Suppressor macrophage treated with lipopolysaccharide for 1 hour (primary cell): Measurements from ENCODE around the gene BSPH1.
"Not testable (repeated sequence)": the region's sequence is repeated elsewhere in the genome, so short reads cannot be mapped to it uniquely, and the experiment has no call there.

ENCODE experiments used
- DNase-seq, 3 donors: peaks; one replicate each; pipeline ENCODE4 v3.0.0-alpha.2; 2020 to 2022

The BSPH1 gene, protein sequence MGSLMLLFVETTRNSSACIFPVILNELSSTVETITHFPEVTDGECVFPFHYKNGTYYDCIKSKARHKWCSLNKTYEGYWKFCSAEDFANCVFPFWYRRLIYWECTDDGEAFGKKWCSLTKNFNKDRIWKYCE

DNA sequence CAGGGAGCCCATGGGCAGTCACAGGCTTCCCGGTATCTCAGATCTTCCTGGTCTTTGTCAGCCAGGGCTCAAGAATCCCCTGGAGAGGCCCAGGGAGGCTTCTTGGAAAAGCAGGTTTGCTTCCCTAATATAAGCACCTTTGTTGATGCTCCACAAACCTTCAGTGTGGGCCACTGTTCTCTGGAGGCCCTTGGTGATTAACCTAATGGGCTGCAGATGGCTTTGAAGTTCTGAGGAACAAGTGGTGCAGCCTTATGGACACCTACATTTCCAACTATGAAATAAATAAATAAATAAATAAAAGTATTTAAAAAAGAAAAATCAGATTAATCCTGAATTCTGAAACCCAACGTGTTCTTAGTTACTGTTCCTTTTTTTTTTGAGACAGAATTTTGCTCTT, at the start of gene BSPH1:
Gene BSPH1 (minus strand): TSS at position 101 of the 400 bp plus-strand sequence. CDS start 89 bp downstream, at position 12.
- no peak for DNase-seq

DNA sequence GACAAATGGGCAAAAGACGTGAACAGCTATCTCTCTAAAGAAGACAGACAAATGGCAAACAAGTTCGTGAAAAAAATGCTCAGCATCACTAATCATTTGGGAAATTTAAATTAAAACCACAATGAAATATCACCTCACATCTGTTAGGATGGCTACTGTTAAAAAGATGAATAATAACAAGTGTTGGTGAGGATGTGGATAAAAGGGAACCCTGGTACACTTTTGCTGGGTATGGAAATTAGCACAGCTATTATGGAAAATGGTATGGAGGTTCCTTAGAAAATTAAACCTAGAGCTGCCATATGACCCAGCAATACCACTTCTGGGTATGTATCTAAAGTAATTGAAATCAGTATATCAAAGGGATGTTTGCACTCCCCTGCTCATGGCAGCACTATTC, 44.8 kb upstream of the BSPH1 start:
- DNase-seq: no peak

DNA sequence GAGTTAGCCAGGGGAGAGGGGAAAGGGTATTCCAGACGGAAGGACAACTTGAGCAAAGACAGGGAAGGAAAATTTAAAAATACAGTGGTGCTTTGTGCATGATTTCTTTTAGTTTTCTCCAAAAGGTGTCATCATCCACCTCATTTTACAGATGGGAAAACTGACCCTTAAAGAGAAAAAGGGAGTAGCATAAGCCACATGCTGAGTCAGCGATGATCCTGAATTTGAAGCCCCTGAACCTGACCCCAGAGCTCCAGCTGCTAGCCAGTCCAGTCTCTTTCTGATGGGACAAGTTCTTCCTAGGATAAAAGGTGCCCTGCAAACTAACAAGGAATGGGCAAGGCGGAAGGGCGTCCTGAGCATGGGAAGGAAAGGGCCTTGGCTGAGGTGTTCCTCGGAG, 41.6 kb upstream of the BSPH1 start:
- no peak for DNase-seq

DNA sequence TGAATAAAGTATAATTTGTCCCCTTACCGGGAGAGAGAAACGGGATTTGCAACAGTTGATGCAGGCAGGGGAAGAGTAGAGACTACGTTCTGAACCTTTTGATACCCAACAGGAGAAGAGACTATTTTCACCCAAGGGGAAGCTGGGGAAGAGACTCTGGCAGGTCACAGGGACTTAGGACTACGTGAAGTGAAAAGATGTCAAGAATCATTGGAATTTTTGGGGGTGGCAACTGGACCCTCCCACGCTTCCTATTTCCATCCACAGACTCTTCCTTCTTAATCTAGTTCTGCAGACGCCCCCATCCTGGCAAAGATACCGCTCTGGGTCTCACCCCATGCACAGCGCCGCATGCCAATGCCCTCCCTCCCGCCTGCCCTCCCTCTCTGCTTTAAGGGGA, 38.1 kb upstream of the BSPH1 start:
- no peak for DNase-seq

- DNase-seq: no peak
Observed at GRCh38 chr19:48029431-48029830, 37.5 kb upstream of the BSPH1 start.

DNA sequence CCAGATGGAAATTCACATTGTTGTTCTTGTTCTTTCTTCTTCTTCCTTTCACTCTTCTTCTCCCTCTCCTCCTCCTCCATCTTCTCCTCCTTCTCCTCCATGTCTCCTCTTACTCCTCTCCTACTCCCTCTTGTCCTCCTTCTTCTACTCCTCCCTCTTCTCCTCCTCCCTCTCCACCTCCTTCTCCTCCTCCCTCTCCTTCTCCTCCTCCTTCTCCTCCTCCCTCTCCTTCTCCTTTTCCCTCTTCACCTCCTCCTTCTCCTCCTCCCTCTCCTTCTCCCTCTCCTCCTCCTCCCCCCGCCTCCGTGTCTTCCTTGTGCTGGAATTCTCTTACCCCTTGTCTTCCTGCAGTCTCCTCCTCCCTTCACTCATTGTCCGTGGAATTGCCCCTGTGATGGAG, 33.5 kb upstream of the BSPH1 start:
- no peak for DNase-seq

- DNase-seq: no peak
Observed at GRCh38 chr19:48023518-48023917, 31.5 kb upstream of the BSPH1 start.

GRCh38 chr19:48023011-48023410, 31.0 kb upstream of the BSPH1 start:
- DNase-seq: no peak

- DNase-seq: peak; percentile 46 to 71 (median 68)
Observed at GRCh38 chr19:48020686-48021085, 28.7 kb upstream of the BSPH1 start.

DNA sequence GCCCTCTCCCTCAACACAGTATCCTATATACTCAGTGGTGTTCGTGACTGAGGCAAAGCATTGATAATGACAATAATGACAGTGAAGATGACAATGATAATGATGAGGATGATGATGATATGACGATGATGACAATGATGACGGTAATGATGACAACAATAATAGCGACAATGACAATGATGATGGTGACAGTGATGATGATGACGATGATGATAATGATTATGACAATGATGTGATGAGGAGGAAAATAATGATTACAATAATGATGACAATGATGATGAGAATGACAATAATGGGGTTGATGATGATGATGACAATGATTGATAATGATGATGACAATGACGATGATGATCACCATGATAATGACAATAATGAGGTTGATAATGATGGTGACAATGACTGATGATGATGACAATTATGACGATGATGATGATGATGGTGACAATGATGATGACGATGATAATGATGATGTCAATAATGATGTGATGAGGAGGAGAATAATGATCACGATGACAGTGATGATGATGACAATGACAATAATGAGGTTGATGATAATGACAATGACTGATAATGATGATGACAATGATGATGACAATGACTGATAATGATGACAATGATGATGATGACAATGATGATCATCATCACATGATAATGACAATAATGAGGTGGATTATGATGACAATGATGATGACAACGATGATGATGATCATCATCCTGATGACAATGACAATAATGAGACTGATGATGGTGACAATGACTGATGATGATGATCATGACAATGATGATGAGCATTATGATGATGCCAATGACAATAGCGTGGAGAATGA, 19.2 kb upstream of the BSPH1 start:
- peak in 2 of 3 donors; percentile 3 to 21 for DNase-seq

DNA sequence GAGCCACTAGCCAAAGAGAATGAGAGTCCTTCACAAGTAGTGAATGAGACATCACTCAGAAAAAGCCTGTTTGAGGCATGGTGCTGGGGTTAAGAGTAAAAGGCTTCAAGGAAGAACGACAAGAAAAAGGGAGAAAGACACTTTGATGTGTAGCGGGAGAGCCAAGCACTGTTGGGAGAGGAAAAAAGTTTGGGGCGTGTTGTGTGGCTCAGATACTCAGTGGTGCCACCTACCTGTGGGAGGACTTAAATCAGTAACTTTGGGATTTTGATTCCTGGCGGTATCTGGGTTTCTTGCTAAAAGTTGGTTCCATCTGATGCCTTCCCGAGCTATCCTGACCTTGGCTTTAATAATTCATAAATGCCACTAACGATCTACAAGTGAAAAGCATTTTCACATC, 14.8 kb upstream of the BSPH1 start:
- peak in 2 of 3 donors; percentile 5 to 6 for DNase-seq

DNA sequence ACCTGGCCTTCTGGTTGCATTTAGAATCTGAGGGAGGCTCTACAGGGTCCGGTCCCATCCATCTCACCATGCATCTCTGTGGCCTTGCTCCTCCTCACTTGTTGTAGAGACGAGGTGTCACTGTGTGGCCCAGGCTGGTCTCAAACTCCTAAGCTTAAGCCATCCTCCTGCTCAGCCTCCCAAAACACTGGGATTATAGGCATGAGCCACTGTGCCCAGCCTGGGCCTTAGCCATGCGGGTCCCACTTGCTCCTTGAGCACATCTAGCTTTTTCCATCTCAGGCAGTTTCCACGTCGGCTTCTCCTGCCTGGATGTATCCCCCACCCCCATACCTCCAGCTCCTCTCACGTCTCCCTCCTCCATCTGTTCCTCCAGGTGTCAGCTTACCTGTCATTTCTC, 12.3 kb upstream of the BSPH1 start:
- no peak for DNase-seq

- no peak for DNase-seq
Observed at GRCh38 chr19:48000846-48001245, 8.9 kb upstream of the BSPH1 start.

DNA sequence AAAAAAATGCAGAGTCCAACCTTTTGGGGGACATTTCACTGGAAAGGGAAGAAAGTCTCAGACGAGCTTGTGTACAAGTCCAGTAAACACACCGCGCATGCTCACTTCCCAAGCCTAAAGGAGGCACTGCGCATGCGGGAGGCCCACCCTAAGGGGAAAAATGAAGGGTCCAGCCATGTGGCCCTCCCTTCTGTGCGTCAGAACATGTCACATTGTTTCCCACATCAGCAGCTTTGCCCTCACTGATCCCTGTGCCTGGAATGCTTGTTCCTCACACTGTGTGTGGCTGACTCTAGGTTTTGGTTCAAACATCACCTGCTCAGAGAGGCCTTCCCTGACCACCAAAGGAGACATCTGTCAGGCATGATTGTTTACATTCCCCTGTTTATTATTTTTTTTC, 6.8 kb upstream of the BSPH1 start:
- no peak for DNase-seq

GRCh38 chr19:47996230-47996727, 4.3 kb upstream of the BSPH1 start:
- no peak for DNase-seq

GRCh38 chr19:47994209-47994802, 2.3 kb upstream of the BSPH1 start, which contains the start of gene ELSPBP1:
ELSPBP1 (plus strand) TSS chr19:47994632; CDS start chr19:48008668, 14,036 bp downstream.
- DNase-seq: no peak

DNA sequence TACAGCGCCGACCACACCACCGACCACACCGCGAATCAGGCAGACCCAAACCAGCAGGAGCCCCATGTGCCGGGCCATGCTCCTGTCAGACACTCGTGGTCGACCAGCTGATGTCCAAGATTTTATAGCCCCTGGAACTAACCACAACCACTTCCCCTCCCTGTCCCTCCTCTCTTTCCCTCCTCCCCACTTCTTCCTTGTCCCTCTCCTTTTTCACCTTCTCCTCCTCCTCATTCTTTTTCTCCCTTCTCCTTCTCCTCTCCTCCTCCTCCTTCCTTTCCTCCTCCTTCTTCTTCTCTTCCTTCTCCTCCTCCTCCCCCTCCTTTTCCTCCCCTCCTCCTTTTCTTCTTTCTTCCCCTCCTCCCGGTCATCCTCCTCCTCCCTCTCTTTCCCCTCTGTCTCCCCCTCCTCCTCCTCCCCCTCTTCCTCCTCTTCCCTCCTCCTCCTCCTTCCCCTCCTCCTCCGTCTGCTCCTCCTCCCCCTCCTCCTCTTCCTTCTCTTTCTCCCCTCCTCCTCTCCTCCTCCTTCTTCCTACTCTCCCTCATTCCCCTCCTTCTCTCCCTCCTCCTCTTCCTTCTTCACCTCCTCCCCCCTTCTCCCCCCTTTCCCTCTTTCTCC, 670 bp downstream of the BSPH1 start:
- no peak for DNase-seq

DNA sequence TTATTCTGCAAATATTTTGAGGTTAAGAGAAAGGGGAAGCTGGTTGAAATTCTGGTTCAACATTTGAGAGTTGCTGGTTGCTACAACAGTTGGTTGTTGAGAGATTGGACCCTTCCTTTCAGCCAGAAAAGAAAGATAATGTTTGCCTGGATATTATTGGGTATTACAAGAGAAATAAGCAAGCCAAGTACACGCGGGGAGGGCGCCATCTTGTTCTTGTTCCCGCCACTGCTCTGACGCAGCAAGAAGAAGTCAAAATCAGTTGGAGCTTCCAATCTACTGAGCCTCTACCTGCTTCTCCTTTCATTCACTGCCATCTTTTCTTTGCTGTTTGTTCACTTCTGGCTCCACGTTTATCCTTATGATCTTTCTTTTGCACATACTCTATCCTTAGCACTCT, 18.4 kb downstream of the BSPH1 start:
- no peak for DNase-seq

GRCh38 chr19:47955936-47956335, 36.0 kb downstream of the BSPH1 start:
- not testable (repeated sequence) for DNase-seq

DNA sequence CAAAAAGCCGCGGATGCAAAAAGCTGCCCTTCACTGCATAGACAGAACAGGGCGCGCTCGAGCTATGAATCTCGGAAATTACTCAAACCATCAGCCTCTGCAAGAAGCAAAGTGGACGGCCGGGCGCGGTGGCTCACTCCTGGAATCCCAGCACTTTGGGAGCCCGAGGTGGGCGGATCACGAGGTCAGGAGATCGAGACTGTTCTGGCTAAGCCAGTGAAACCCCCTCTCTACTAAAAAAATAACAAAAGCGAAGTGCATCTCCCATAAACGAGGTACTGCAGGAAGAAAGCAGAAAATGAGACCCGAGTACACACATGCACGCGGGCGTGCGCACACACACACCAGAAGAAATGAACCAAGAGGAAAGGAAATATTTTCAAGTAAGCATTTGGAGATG, 39.8 kb downstream of the BSPH1 start:
- not testable (repeated sequence) for DNase-seq

DNA sequence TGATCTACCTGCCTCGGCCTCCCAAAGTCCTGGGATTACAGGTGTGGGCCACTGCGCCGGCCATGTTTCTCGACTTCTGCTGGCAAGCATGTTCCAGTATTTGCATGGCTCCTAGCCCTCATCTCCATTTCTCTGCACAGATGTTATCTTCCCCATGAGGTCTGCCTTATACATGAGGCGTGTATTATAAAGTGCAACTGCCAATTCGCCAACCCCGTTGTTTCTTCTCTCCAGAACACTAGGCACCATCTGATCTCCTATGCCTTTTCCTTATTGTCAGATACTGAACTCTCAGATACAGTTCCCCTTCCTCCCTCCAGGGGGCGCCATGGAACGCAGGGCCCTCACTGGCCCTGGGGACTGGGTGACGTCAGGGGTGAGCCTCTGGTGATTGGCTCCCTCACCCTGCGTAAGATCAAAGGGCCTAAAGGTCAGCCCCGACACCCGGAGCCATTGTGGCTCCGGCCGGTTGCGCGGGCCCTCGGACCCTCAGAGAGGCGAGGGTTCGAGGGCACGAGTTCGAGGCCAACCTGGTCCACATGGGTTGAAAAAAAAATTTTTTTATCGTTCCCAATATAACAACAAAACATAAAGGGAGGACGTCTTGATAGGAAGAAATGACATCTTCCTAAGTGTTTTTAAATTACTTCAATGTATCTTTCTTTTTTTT, 42.0 kb downstream of the BSPH1 start:
- not testable (repeated sequence) for DNase-seq

GRCh38 chr19:47928581-47928980, 63.4 kb downstream of the BSPH1 start:
- not testable (repeated sequence) for DNase-seq

DNA sequence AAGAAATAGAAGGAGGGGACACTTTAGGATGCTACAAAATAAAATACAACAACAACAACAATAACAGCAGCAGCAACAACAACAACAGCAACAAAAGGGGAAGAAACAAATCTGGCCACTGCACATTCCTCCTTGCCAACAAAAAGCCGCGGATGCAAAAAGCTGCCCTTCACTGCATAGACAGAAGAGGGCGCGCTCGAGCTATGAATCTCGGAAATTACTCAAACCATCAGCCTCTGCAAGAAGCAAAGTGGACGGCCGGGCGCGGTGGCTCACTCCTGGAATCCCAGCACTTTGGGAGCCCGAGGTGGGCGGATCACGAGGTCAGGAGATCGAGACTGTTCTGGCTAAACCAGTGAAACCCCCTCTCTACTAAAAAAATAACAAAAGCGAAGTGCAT, 71.9 kb downstream of the BSPH1 start:
- not testable (repeated sequence) for DNase-seq
